Body of pancreas (tissue), 4 donors: ENCODE data around the gene ADARB1. TPM values are rescaled to one million over a fixed set of nuclear protein-coding genes. Genes with fewer than 3 reads are reported as not detected.

Experiments used
- ATAC-seq: fragments of 150-250 bp; one replicate; pipeline ENCODE4 v1.9.1; 2016
- DNase-seq, 4 donors: peaks; one replicate each; pipeline ENCODE4 v3.0.0-alpha.2; 2019
- H3K27ac ChIP-seq, 4 donors: fragments of 200-600 bp; sonication (generic); 1 replicate in 3 of 4; 2 replicates in 1 of 4; pipeline versions ENCODE4 v1.5.1 to v1.6.1; 2016 to 2019; ENCODE audit warnings: mild to moderate bottlenecking in 1 of 4, mixed read lengths in 1 of 4, moderate library complexity in 1 of 4
- H3K27me3 ChIP-seq, 2 donors: fragments of 200-600 bp; sonication (generic); one replicate each; pipeline ENCODE4 v1.6.0; 2016; ENCODE audit warnings: mild to moderate bottlenecking in 1 of 2
- H3K36me3 ChIP-seq, 2 donors: fragments of 200-600 bp; sonication (generic); replicated peaks in 1 of 2; 2 replicates each; pipeline ENCODE4 v1.5.1; 2016; ENCODE audit warnings: low read depth in 2 of 2; ENCODE audit not compliant: insufficient read depth in 1 of 2
- H3K4me1 ChIP-seq: fragments of 200-600 bp; sonication (generic); one replicate; pipeline ENCODE4 v1.6.0; 2016
- H3K4me3 ChIP-seq, 2 donors: fragments of 200-600 bp; sonication (generic); 1 replicate in 1 of 2; 2 replicates in 1 of 2; pipeline ENCODE4 v1.5.1; 2016 to 2019
- H3K9me3 ChIP-seq, 3 donors: fragments of 200-600 bp; sonication (generic); 1 replicate in 2 of 3; 2 replicates in 1 of 3; pipeline ENCODE4 v1.5.1; 2016
- POLR2A ChIP-seq, 3 donors: fragments of 450-650 bp; IDR thresholded peaks; one replicate each; pipeline ENCODE4 v1.6.1; 2016; ENCODE audit warnings: antibody characterized with exemption in 3 of 3, mild to moderate bottlenecking in 2 of 3
- WGBS, 2 donors: methylation state at CpG; one replicate each; pipeline ENCODE4 v1.1.5; 2017; 5-methylcytosine and 5-hydroxymethylcytosine counted together
- intact Hi-C: fragments of 100-400 bp; cut with DNase I; formaldehyde crosslinking; loops from one replicate; pipeline ENCODE4 v1.15.1; 2023
- total RNA-seq, 2 donors: library from RNA; depleted of rRNA; stranded (reverse); fragments of >200 nt; gene quantifications; one replicate each; pipeline ENCODE4 v1.1.0, GENCODE V29; 2016
- TF ChIP-seq, protein P1 (sequence below), 7 experiments: fragments of 450-650 bp in 4 of 7; fragments of 200-600 bp in 3 of 7; sonication (generic) in 3 of 7; IDR thresholded peaks; one replicate each; pipeline ENCODE4 v1.5.1; 2016 to 2019; ENCODE audit warnings: antibody characterized with exemption in 7 of 7

Gene ADARB1
- total RNA-seq, 2 donors from 2014 or later: 11.4 to 11.5 TPM

GRCh38 chr21:45071874-45072737 lies 2.3 kb upstream of the ADARB1 start:
- no peak for TF ChIP-seq POLR2A (IDR thresholded peaks at IDR 0.05)
- TF ChIP-seq, protein P1, sequence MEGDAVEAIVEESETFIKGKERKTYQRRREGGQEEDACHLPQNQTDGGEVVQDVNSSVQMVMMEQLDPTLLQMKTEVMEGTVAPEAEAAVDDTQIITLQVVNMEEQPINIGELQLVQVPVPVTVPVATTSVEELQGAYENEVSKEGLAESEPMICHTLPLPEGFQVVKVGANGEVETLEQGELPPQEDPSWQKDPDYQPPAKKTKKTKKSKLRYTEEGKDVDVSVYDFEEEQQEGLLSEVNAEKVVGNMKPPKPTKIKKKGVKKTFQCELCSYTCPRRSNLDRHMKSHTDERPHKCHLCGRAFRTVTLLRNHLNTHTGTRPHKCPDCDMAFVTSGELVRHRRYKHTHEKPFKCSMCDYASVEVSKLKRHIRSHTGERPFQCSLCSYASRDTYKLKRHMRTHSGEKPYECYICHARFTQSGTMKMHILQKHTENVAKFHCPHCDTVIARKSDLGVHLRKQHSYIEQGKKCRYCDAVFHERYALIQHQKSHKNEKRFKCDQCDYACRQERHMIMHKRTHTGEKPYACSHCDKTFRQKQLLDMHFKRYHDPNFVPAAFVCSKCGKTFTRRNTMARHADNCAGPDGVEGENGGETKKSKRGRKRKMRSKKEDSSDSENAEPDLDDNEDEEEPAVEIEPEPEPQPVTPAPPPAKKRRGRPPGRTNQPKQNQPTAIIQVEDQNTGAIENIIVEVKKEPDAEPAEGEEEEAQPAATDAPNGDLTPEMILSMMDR (IDR thresholded peaks at IDR 0.05): no peak
- ATAC-seq (no peak), DNase-seq (no peak)
- intact Hi-C loops: no loop called here
- H3K27me3 ChIP-seq: no peaks in the 10 kb centered on the region
- peaks cover 21% of the 10 kb centered on the region for H3K4me1 ChIP-seq
- H3K36me3 ChIP-seq: no peaks in the 10 kb centered on the region
- no peaks in the 10 kb centered on the region for H3K9me3 ChIP-seq
- 94 to 97% methylated on average over 17 to 32 of the region's 32 CpGs for WGBS, 2 donors
- no peak overlapping the region for H3K27ac ChIP-seq
- H3K4me3 ChIP-seq: no peak overlapping the region

DNA sequence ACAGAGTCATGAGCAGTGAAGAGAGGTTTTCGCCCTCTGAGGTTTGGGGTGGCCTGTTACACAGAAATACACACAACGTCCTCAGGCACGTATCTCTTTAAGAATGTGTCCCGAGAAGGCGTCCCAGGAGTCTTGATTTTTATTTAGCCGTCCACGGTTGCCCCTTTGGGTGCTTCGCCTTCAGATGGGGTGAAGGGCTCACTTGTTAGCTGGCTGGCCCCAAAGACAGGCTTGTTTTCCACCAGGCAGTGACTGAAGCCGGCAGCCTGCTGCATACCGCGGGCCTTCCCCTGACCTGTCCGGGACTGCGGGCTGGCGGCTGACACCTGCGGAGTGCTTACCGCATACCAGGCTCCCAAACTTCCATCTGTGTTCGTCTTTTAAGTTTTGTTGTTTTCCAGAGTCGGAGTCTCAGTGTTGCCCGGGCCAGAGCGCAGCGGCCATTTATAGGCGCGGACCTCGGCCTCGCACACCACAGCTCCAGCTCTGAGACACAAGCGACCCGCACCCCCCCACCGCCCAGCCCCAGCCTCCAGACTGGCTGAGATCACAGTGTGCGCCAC lies 1.6 kb upstream of the ADARB1 start:
- no peaks in the 10 kb centered on the region for H3K9me3 ChIP-seq
- TF ChIP-seq, protein P1 (IDR thresholded peaks at IDR 0.05): no peak
- TF ChIP-seq POLR2A (IDR thresholded peaks at IDR 0.05): no peak
- intact Hi-C loops: no loop called here
- H3K4me3 ChIP-seq: no peak overlapping the region
- no peaks in the 10 kb centered on the region for H3K27me3 ChIP-seq
- DNase-seq: peak in 2 of 4 donors; percentile 6 to 35
- peak overlapping the region in 1 of 4 donors; percentile 93 for H3K27ac ChIP-seq
- peaks cover 21% of the 10 kb centered on the region for H3K4me1 ChIP-seq
- no peaks in the 10 kb centered on the region for H3K36me3 ChIP-seq
- ATAC-seq: no peak
- WGBS, 2 donors: 90 to 91% methylated on average over 2 to 27 of the region's 29 CpGs

DNA sequence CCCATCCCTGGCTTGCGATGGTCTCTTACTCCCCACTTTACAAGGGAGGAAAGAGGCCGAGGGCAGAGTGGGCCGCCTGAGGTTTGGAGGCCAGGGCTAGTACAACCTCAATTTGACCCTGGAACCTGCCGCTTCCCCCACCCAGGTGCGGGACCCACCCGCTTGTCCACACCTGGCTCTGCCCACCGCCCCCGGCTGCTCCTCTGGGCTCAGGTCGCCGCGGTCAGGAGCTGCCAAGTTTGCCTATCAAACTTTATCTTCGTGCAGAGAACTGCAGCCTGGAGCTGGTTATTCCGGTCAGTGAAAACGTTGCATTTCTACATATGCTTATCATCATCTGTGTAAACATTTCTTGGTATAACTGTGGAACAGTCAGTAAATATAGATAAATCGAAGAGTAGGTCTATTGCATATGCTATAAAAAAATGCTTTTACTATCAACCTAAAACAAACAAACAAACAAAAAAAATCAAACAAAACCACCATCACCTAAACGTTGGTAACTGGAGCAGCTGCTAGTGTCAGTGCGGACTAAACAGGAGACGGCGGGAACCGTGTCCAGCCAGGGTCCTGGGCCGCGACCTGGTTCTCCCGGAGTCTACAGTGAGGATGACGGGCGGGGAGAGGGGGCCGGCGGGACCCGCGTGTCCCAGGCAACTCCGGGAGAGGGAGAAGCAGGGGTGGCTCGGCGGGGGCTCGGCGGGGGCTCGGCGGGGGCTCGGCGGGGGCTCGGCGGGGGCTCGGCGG lies 906 bp upstream of the ADARB1 start:
- intact Hi-C loops: no loop called here
- Histone ChIP-seq H3K4me1 (peaks cover 21% of the 10 kb centered on the region), H3K27me3 (no peaks in the 10 kb centered on the region), H3K27ac (peak overlapping the region; percentile 41 to 93 (median 87)), H3K9me3 (no peaks in the 10 kb centered on the region), H3K36me3 (no peaks in the 10 kb centered on the region), H3K4me3 (peak overlapping the region; percentile 64 to 83)
- peak; percentile 52 to 68 (median 54) for DNase-seq
- WGBS, 2 donors: 10% methylated on average over 30 to 36 of the region's 42 CpGs
- ATAC-seq: peak; percentile 33
- TF ChIP-seq, protein P1 (IDR thresholded peaks at IDR 0.05): no peak
- TF ChIP-seq POLR2A (IDR thresholded peaks at IDR 0.05): peak in 2 of 3 donors; percentile 72 to 75

DNA sequence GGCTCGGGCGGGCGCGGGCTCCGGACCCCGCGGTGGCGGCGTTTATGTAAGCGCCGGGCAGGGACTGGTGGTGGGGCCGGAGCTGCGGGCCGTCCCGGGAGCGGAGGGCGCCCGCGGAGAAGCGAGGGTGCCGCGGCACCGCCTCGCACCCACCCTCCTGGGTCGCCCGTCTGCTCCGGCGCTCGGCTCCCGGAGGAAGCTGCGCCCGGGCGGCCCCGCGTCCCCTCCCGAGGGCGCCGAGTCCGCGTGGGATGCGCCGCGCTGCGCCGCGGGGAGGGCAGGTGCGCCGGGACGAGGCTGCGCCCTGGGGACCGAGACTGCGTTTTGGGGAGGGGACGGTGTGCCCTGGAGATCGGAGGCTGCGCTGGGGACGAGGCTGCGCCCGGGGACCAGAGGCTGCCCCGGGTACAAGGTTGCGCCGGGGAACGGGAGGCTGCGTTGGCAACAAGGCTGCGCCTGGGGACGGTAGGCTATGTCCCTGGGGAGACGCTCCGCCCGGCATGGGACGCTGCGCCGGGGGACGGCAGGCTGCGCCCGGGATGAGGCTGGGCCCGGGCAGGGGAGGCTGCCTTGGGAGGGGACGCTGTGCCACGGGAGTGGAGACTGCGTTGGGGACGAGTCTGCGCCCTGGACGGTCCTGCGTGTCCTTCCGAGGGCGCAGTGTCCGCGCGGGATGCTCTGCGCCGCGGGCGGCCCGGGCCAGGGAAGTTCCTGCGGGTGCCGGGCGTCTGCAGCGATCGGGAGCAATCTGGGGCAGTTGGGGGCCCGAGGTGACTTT lies 627 bp downstream of the ADARB1 start:
- no peaks in the 10 kb centered on the region for H3K36me3 ChIP-seq
- intact Hi-C loops: no loop called here
- H3K27ac ChIP-seq: peak overlapping the region; percentile 26 to 40 (median 35)
- H3K4me1 ChIP-seq: peaks cover 21% of the 10 kb centered on the region
- peak in 3 of 4 donors; percentile 25 to 31 (median 29) for DNase-seq
- TF ChIP-seq, protein P1 (IDR thresholded peaks at IDR 0.05): no peak
- TF ChIP-seq POLR2A (IDR thresholded peaks at IDR 0.05): no peak
- WGBS, 2 donors: 1 to 9% methylated on average over 13 to 95 of the region's 98 CpGs
- ATAC-seq: peak; percentile 21
- peak overlapping the region; percentile 41 to 65 for H3K4me3 ChIP-seq
- H3K27me3 ChIP-seq: no peaks in the 10 kb centered on the region
- H3K9me3 ChIP-seq: no peaks in the 10 kb centered on the region
